Ishikawa (cell line): ENCODE measurements around the gene OR7A17.

Experiments used
- CEBPB ChIP-seq: IDR thresholded peaks from 2 replicates; pipeline ENCODE4 v1.6.1; 2012
- CREB1 ChIP-seq: IDR thresholded peaks from 2 replicates; pipeline ENCODE4 v1.6.1; 2012; ENCODE audit warnings: low read depth
- EGR1 ChIP-seq: IDR thresholded peaks from 2 replicates; pipeline ENCODE4 v1.6.1; 2012
- EP300 ChIP-seq: IDR thresholded peaks from 2 replicates; pipeline ENCODE4 v1.6.1; 2012; ENCODE audit warnings: borderline replicate concordance
- FOXM1 ChIP-seq: IDR thresholded peaks from 2 replicates; pipeline ENCODE4 v1.6.1; 2012; ENCODE audit warnings: low read depth, borderline replicate concordance
- NFIC ChIP-seq: IDR thresholded peaks from 2 replicates; pipeline ENCODE4 v1.6.1; 2012
- RAD21 ChIP-seq: IDR thresholded peaks from 2 replicates; pipeline ENCODE4 v1.6.1; 2012; ENCODE audit warnings: low read depth
- TAF1 ChIP-seq: IDR thresholded peaks from 2 replicates; pipeline ENCODE4 v1.6.1; 2012; ENCODE audit warnings: low read depth, mild to moderate bottlenecking
- TCF12 ChIP-seq: IDR thresholded peaks from 2 replicates; pipeline ENCODE4 v1.6.1; 2012; ENCODE audit warnings: low read depth
- TEAD4 ChIP-seq: IDR thresholded peaks from 2 replicates; pipeline ENCODE4 v1.6.1; 2012
- YY1 ChIP-seq: IDR thresholded peaks from 2 replicates; pipeline ENCODE4 v1.6.1; 2012; ENCODE audit warnings: low read depth
- ZBTB7A ChIP-seq: IDR thresholded peaks from 2 replicates; pipeline ENCODE4 v1.6.1; 2012; ENCODE audit warnings: low read depth
- TF ChIP-seq, protein P1 (sequence below): IDR thresholded peaks from 2 replicates; pipeline ENCODE4 v1.6.1; 2012
- TF ChIP-seq, protein P2 (sequence below): IDR thresholded peaks from 2 replicates; pipeline ENCODE4 v1.6.1; 2012; ENCODE audit warnings: low read depth, mild to moderate bottlenecking
- TF ChIP-seq, protein P3 (sequence below): IDR thresholded peaks from 2 replicates; pipeline ENCODE4 v1.6.1; 2012

The OR7A17 gene

DNA sequence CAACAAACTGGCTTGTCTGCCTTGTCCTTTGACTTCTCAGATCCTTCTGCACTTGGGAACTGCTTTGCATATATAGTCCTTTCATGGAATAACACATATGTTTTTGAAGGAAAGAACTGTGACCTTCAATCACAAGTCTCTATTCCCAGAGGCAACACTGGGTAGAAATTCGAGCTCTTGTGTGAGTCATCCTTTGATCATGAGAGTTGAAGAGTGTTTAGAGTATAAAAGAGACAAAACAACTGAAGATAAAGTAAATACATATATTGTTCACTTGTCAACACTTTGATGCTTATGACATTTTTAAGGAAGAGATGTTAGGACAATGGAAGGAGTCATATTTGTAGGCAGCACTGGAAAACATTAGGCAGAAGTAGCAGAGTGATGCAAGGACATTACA, 45.7 kb downstream of the OR7A17 start:
- no peak for TF ChIP-seq FOXM1
- no peak for TF ChIP-seq EGR1
- TF ChIP-seq YY1, result no peak
- no peak for TF ChIP-seq CEBPB
- no peak for TF ChIP-seq NFIC

DNA sequence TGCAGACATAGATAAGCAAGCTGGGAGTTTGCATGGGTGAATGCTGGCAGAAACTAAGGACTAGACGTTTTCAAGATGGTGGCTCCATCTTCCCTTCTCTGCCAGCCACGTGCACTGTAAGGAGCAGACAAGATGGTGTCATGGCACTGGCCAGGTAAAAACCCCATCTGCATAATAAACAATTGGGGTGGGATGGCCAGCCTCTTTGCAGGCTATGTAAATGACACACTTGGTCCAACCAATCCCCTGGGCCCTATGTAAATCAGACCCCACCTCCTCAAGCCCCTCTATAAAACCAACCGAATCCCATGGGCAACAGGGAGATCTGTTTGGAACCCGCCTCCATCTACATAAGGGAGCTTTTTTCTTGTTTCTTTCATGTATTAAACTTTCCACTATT, 48.5 kb downstream of the OR7A17 start:
- no peak for TF ChIP-seq CEBPB
- TF ChIP-seq TEAD4, result no peak
- TF ChIP-seq TAF1, result no peak
- TF ChIP-seq YY1, result no peak
- TF ChIP-seq ZBTB7A, result no peak
- TF ChIP-seq, protein P1, sequence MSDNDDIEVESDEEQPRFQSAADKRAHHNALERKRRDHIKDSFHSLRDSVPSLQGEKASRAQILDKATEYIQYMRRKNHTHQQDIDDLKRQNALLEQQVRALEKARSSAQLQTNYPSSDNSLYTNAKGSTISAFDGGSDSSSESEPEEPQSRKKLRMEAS, result no peak
- TF ChIP-seq CREB1, result no peak
- TF ChIP-seq EGR1, result no peak
- TF ChIP-seq, protein P2, sequence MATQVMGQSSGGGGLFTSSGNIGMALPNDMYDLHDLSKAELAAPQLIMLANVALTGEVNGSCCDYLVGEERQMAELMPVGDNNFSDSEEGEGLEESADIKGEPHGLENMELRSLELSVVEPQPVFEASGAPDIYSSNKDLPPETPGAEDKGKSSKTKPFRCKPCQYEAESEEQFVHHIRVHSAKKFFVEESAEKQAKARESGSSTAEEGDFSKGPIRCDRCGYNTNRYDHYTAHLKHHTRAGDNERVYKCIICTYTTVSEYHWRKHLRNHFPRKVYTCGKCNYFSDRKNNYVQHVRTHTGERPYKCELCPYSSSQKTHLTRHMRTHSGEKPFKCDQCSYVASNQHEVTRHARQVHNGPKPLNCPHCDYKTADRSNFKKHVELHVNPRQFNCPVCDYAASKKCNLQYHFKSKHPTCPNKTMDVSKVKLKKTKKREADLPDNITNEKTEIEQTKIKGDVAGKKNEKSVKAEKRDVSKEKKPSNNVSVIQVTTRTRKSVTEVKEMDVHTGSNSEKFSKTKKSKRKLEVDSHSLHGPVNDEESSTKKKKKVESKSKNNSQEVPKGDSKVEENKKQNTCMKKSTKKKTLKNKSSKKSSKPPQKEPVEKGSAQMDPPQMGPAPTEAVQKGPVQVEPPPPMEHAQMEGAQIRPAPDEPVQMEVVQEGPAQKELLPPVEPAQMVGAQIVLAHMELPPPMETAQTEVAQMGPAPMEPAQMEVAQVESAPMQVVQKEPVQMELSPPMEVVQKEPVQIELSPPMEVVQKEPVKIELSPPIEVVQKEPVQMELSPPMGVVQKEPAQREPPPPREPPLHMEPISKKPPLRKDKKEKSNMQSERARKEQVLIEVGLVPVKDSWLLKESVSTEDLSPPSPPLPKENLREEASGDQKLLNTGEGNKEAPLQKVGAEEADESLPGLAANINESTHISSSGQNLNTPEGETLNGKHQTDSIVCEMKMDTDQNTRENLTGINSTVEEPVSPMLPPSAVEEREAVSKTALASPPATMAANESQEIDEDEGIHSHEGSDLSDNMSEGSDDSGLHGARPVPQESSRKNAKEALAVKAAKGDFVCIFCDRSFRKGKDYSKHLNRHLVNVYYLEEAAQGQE, result no peak

DNA sequence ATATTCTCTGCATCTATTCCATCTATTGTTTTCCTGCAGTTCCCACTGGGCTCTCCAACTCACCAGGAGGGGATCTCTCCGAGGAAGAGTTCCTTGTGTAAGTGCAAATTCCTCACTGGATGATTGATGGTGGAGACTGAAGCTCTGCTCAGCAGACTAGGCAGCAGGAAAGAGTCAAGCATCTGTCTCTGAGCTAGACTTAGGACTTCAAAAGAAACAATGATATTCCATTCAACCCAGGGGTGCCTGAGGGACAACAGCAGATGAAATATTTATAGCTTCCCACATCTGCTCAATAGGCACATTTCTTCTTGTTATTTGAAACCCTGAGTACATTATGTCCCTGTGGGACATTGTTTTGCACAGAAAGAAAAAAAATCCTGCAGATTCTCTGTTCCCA, 50.9 kb downstream of the OR7A17 start, which contains the start of the genes OR7A5 and OR7C1:
OR7A5 (minus strand) TSS at position 175 of the 400 bp plus-strand sequence. CDS start 6,944 bp downstream, outside the sequence.
OR7C1 (minus strand) TSS at position 175 of the 400 bp plus-strand sequence. CDS start 35,049 bp downstream, outside the sequence.
- TF ChIP-seq, protein P3, sequence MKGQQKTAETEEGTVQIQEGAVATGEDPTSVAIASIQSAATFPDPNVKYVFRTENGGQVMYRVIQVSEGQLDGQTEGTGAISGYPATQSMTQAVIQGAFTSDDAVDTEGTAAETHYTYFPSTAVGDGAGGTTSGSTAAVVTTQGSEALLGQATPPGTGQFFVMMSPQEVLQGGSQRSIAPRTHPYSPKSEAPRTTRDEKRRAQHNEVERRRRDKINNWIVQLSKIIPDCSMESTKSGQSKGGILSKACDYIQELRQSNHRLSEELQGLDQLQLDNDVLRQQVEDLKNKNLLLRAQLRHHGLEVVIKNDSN, result no peak
- TF ChIP-seq, protein P1, result no peak
- TF ChIP-seq ZBTB7A, result no peak
- no peak for TF ChIP-seq EP300
- no peak for TF ChIP-seq EGR1
- no peak for TF ChIP-seq TEAD4
- TF ChIP-seq CREB1, result no peak
- TF ChIP-seq TAF1, result no peak
- TF ChIP-seq, protein P2, result no peak
- TF ChIP-seq FOXM1, result no peak
- no peak for TF ChIP-seq RAD21
- no peak for TF ChIP-seq CEBPB

DNA sequence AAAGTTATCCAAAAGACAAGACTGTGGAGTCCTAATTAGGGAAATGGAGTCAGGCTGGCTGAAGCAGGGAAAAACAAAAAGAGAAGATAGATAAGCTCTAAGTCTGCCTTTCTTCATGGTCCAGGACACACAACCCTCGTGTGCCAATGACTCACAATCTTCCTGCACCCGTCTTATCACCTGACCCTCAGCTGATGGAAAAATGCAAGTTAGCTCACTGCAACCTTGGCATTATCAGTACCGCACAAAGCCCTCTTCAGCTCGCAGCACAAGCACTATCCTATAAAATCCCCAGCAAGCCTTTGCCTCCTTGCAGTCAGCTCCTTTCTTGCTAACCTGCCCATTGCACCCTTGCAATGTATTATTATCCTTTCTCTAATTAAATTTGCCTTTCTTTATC, 55.2 kb downstream of the OR7A17 start:
- TF ChIP-seq, protein P1, result no peak
- TF ChIP-seq, protein P3, result no peak
- TF ChIP-seq TCF12 (no peak), EP300 (no peak)
